HG02870 (cell line): Measurements from ENCODE around the gene PHC2.

Experiments
- ATAC-seq: cut with Tn5 transposase; IDR thresholded peaks from one replicate; pipeline ENCODE4 v1.9.1; 2021; ENCODE audit warnings: mild to moderate bottlenecking, moderate library complexity; ENCODE audit not compliant: unreplicated experiment

PHC2 gene

GRCh38 chr1:33391343-33392078, 39.4 kb downstream of the PHC2 start:
- no peak for ATAC-seq

- no peak for ATAC-seq
Observed at GRCh38 chr1:33390542-33390941, 40.4 kb downstream of the PHC2 start.

GRCh38 chr1:33388805-33389771, 41.8 kb downstream of the PHC2 start:
- ATAC-seq = no peak

GRCh38 chr1:33387625-33388024, 43.3 kb downstream of the PHC2 start:
- ATAC-seq = no peak

GRCh38 chr1:33385251-33385650, 45.6 kb downstream of the PHC2 start:
- ATAC-seq = no peak

- no peak for ATAC-seq
Observed at GRCh38 chr1:33384040-33384812, 46.7 kb downstream of the PHC2 start.

- ATAC-seq = no peak
Observed at GRCh38 chr1:33383489-33383888, 47.4 kb downstream of the PHC2 start.

- ATAC-seq = no peak
Observed at GRCh38 chr1:33382661-33383415, 48.1 kb downstream of the PHC2 start.

- ATAC-seq = no peak
Observed at GRCh38 chr1:33381977-33382376, 48.9 kb downstream of the PHC2 start.

- ATAC-seq = no peak
Observed at GRCh38 chr1:33380811-33381210, 50.1 kb downstream of the PHC2 start.

- ATAC-seq = no peak
Observed at GRCh38 chr1:33379631-33380354, 51.1 kb downstream of the PHC2 start.

- ATAC-seq = no peak
Observed at GRCh38 chr1:33378976-33379375, 51.9 kb downstream of the PHC2 start.

GRCh38 chr1:33378524-33378923, 52.4 kb downstream of the PHC2 start:
- no peak for ATAC-seq

GRCh38 chr1:33377756-33378155, 53.1 kb downstream of the PHC2 start:
- no peak for ATAC-seq

GRCh38 chr1:33377013-33377412, 53.9 kb downstream of the PHC2 start:
- no peak for ATAC-seq

GRCh38 chr1:33375316-33375715, 55.6 kb downstream of the PHC2 start:
- no peak for ATAC-seq

- no peak for ATAC-seq
Observed at GRCh38 chr1:33374336-33375105, 56.4 kb downstream of the PHC2 start.

- ATAC-seq = no peak
Observed at GRCh38 chr1:33373606-33374005, 57.3 kb downstream of the PHC2 start.

GRCh38 chr1:33372677-33373076, 58.2 kb downstream of the PHC2 start:
- ATAC-seq = no peak
